ENCODE results near the gene SPACA9. TPM values are rescaled to one million over a fixed set of nuclear protein-coding genes. Genes with fewer than 3 reads are reported as not detected.

Gene SPACA9
- polyA plus RNA-seq, 1 donor, result 7.8 TPM

DNA sequence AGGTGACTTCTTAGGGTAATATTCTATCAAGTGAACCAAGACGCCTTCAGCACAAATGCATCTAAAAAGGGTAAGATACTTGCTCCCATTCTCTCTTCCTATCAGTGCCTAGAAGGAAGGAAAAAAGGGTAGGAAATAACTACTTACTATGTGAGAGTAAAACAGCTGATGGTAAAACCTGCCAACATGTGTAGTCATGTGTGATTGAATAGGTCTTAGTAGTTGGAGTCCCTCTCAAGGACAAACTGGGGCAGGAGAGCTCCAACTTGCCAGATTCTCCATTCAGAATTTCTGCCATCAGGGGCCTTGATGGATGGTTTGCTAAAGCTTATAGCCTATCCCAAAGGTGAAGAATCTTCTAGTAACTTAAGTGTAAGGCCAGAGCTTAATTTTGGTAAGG lies 60.5 kb downstream of the SPACA9 start:
- no peak for DNase-seq

Other genes with a start within 250 kb of the SPACA9 start
- gene DDX31, start 208.9 kb upstream of the SPACA9 start, polyA plus RNA-seq (ENCODE audit: insufficient read length), result 18.9 TPM
- gene GTF3C4, start 208.4 kb upstream of the SPACA9 start, polyA plus RNA-seq (ENCODE audit: insufficient read length), result 30.0 TPM
- gene AK8, start 614 bp upstream of the SPACA9 start, polyA plus RNA-seq (ENCODE audit: insufficient read length), result 3.9 TPM
- 67.3 TPM for gene TSC1, start 65.7 kb downstream of the SPACA9 start, polyA plus RNA-seq (ENCODE audit: insufficient read length)
- 0.52 TPM for gene GFI1B, start 99.8 kb downstream of the SPACA9 start, polyA plus RNA-seq (ENCODE audit: insufficient read length)
- 69.7 TPM for gene GTF3C5, start 152.1 kb downstream of the SPACA9 start, polyA plus RNA-seq (ENCODE audit: insufficient read length)
- 4.7 TPM for gene CEL, start 183.1 kb downstream of the SPACA9 start, polyA plus RNA-seq (ENCODE audit: insufficient read length)
- 34.6 TPM for gene RALGDS, start 242.3 kb downstream of the SPACA9 start, polyA plus RNA-seq (ENCODE audit: insufficient read length)

All from left kidney (tissue), 2 donors.